H9 (cell line): ENCODE results near the gene TTC9B. TPM values are rescaled to one million over a fixed set of nuclear protein-coding genes. Genes with fewer than 3 reads are reported as not detected.
A peak's percentile ranks its signal among the peaks of the same experiment; 100 is the strongest.

Experiments
- DNase-seq: peaks from one replicate; pipeline ENCODE4 v3.0.0-alpha.2; 2017
- H2AFZ ChIP-seq: one replicate; pipeline ENCODE4 v1.6.1; 2013; ENCODE audit warnings: mild to moderate bottlenecking, low read length, control low read depth, moderate library complexity
- H2AK5ac ChIP-seq: 2 replicates; pipeline ENCODE4 v1.6.1; 2013; ENCODE audit warnings: low read length, control low read depth, mixed read lengths; ENCODE audit not compliant: insufficient read length
- H2BK120ac ChIP-seq: one replicate; pipeline ENCODE4 v1.6.1; 2013; ENCODE audit warnings: low read depth, mild to moderate bottlenecking, low read length, control low read depth, inconsistent platforms; ENCODE audit not compliant: poor library complexity, severe bottlenecking
- H2BK12ac ChIP-seq: 2 replicates; pipeline ENCODE4 v1.6.1; 2013; ENCODE audit warnings: low read length, control low read depth, mixed read lengths, low read depth; ENCODE audit not compliant: insufficient read length
- H2BK15ac ChIP-seq: 2 replicates; pipeline ENCODE4 v1.6.1; 2013; ENCODE audit warnings: low read depth, low read length, control low read depth
- H2BK20ac ChIP-seq: one replicate; pipeline ENCODE4 v1.6.1; 2013; ENCODE audit warnings: low read depth, mild to moderate bottlenecking, low read length, control low read depth, inconsistent platforms; ENCODE audit not compliant: poor library complexity, severe bottlenecking
- H2BK5ac ChIP-seq: 2 replicates; pipeline ENCODE4 v1.6.1; 2013; ENCODE audit warnings: low read length, control low read depth, mixed read lengths; ENCODE audit not compliant: insufficient read length
- H3K14ac ChIP-seq: 2 replicates; pipeline ENCODE4 v1.6.1; 2013; ENCODE audit warnings: low read length, control low read depth; ENCODE audit not compliant: insufficient read depth
- H3K18ac ChIP-seq: 2 replicates; pipeline ENCODE4 v1.6.1; 2013; ENCODE audit warnings: low read depth, mild to moderate bottlenecking, mixed read lengths, low read length, control low read depth; ENCODE audit not compliant: insufficient read length
- H3K23ac ChIP-seq: 2 replicates; pipeline ENCODE4 v1.6.1; 2013; ENCODE audit warnings: low read length, control low read depth, mixed read lengths, low read depth; ENCODE audit not compliant: insufficient read length
- H3K23me2 ChIP-seq: 2 replicates; pipeline ENCODE4 v1.6.1; 2013; ENCODE audit warnings: low read depth, mild to moderate bottlenecking, mixed read lengths, low read length, control low read depth; ENCODE audit not compliant: insufficient read length, poor library complexity, severe bottlenecking
- H3K27ac ChIP-seq: 2 replicates; pipeline ENCODE4 v1.5.1; 2013; ENCODE audit warnings: low read length, control low read depth, mixed read lengths, low read depth; ENCODE audit not compliant: insufficient read length
- H3K27me3 ChIP-seq: 2 replicates; pipeline ENCODE4 v1.6.1; 2013; ENCODE audit warnings: low read length, control low read depth, inconsistent platforms; ENCODE audit not compliant: insufficient read depth
- H3K4ac ChIP-seq: 2 replicates; pipeline ENCODE4 v1.6.1; 2013; ENCODE audit warnings: low read depth, mild to moderate bottlenecking, control low read depth, inconsistent platforms, low read length, moderate library complexity
- H3K4me1 ChIP-seq: 2 replicates; pipeline ENCODE4 v1.6.1; 2013; ENCODE audit warnings: low read length, control low read depth, inconsistent platforms; ENCODE audit not compliant: insufficient read depth
- H3K4me2 ChIP-seq: 2 replicates; pipeline ENCODE4 v1.6.1; 2013; ENCODE audit warnings: low read length, control low read depth, mixed read lengths; ENCODE audit not compliant: insufficient read length, insufficient read depth
- H3K56ac ChIP-seq: 2 replicates; pipeline ENCODE4 v1.6.1; 2013; ENCODE audit warnings: low read depth, mild to moderate bottlenecking, mixed read lengths, low read length, control low read depth; ENCODE audit not compliant: insufficient read length
- H3K79me1 ChIP-seq: 2 replicates; pipeline ENCODE4 v1.6.1; 2013; ENCODE audit warnings: low read depth, mild to moderate bottlenecking, moderate library complexity, low read length, control low read depth, inconsistent platforms; ENCODE audit not compliant: insufficient read depth, poor library complexity, severe bottlenecking
- H3K79me2 ChIP-seq: 2 replicates; pipeline ENCODE4 v1.6.1; 2013; ENCODE audit warnings: low read length, control low read depth, inconsistent platforms; ENCODE audit not compliant: insufficient read depth
- H3K9ac ChIP-seq: 2 replicates; pipeline ENCODE4 v1.6.1; 2013; ENCODE audit warnings: low read length, control low read depth, mixed read lengths; ENCODE audit not compliant: insufficient read length; ENCODE audit errors: extremely low read depth
- H3K9me3 ChIP-seq: one replicate; pipeline ENCODE4 v1.6.1; 2013; ENCODE audit warnings: low read depth, low read length, inconsistent platforms; ENCODE audit not compliant: control insufficient read depth
- H3T11ph ChIP-seq: one replicate; pipeline ENCODE4 v1.6.1; 2013; ENCODE audit warnings: mild to moderate bottlenecking, low read length, control low read depth, inconsistent platforms
- H4K20me1 ChIP-seq: one replicate; pipeline ENCODE4 v1.6.1; 2013; ENCODE audit not compliant: control insufficient read depth, insufficient read length, insufficient read depth
- H4K5ac ChIP-seq: 2 replicates; pipeline ENCODE4 v1.6.1; 2013; ENCODE audit warnings: low read depth, mild to moderate bottlenecking, mixed read lengths, low read length, control low read depth; ENCODE audit not compliant: insufficient read length
- H4K8ac ChIP-seq: replicated peaks from 2 replicates; pipeline ENCODE4 v1.6.1; 2013; ENCODE audit warnings: low read length, control low read depth, mixed read lengths, low read depth; ENCODE audit not compliant: insufficient read length
- H4K91ac ChIP-seq: 2 replicates; pipeline ENCODE4 v1.6.1; 2013; ENCODE audit warnings: low read depth, mild to moderate bottlenecking, moderate library complexity, mixed read lengths, low read length, control low read depth; ENCODE audit not compliant: insufficient read length
- H3K27ac Mint-ChIP-seq, 3 experiments: 2 replicates in 2 of 3; 3 replicates in 1 of 3; pipeline ENCODE4 v1.8.0; 2020 to 2021; ENCODE audit warnings: mixed read lengths in 3 of 3, mild to moderate bottlenecking in 1 of 3, moderate library complexity in 1 of 3
- H3K27me3 Mint-ChIP-seq: 2 replicates; pipeline ENCODE4 v1.8.0; 2021; ENCODE audit warnings: low read depth, mild to moderate bottlenecking, moderate library complexity, mixed read lengths
- H3K36me3 Mint-ChIP-seq, 3 experiments: 2 replicates in 2 of 3; 3 replicates in 1 of 3; pipeline ENCODE4 v1.8.0; 2020 to 2021; ENCODE audit warnings: low read depth in 3 of 3, mixed read lengths in 3 of 3; ENCODE audit not compliant: insufficient read depth in 1 of 3
- H3K4me1 Mint-ChIP-seq, 2 experiments: 2 replicates each; pipeline ENCODE4 v1.8.0; 2020; ENCODE audit warnings: mixed read lengths in 2 of 2
- H3K4me3 Mint-ChIP-seq, 2 experiments: 2 replicates in 1 of 2; 3 replicates in 1 of 2; pipeline ENCODE4 v1.8.0; 2020 to 2021; ENCODE audit warnings: mild to moderate bottlenecking in 2 of 2, mixed read lengths in 2 of 2, moderate library complexity in 1 of 2
- H3K9me3 Mint-ChIP-seq, 2 experiments: 2 replicates in 1 of 2; 3 replicates in 1 of 2; pipeline ENCODE4 v1.8.0; 2020; ENCODE audit warnings: mild to moderate bottlenecking in 2 of 2, mixed read lengths in 2 of 2, moderate library complexity in 1 of 2
- CTCF ChIP-seq: fragments of 200-600 bp; sonication (generic); conservative IDR thresholded peaks from 3 replicates; pipeline ENCODE4 v1.8.0; 2021; ENCODE audit warnings: antibody characterized with exemption, mild to moderate bottlenecking
- WGBS: extraction: QIAGEN DNeasy Blood & Tissue Kit; methylation state at CpG from one replicate; pipeline ENCODE4 v1.1.7; 2013; ENCODE audit warnings: missing lambda C conversion rate, low lambda C conversion rate, mixed read lengths; ENCODE audit not compliant: insufficient read length; ENCODE audit errors: extremely low coverage; 5-methylcytosine and 5-hydroxymethylcytosine counted together
- total RNA-seq: library from RNA; stranded (reverse); gene quantifications from 2 replicates; pipeline ENCODE4 v1.2.1, GENCODE V29; 2021

TTC9B gene
- total RNA-seq, 1 experiment from 2014 or later: 0.15 TPM

GRCh38 chr19:40245506-40246128, 27.4 kb upstream of the TTC9B start:
- no peak overlapping the region for H3K4me2 ChIP-seq
- no peak overlapping the region for H3K27ac ChIP-seq
- no peaks in the 10 kb centered on the region for H3K9me3 Mint-ChIP-seq
- no peak overlapping the region for H2AK5ac ChIP-seq
- no peak overlapping the region for H2BK12ac ChIP-seq
- H3K27me3 Mint-ChIP-seq: no peaks in the 10 kb centered on the region
- H3K23me2 ChIP-seq: no peaks in the 10 kb centered on the region
- H3K56ac ChIP-seq: no peak overlapping the region
- no peak overlapping the region for H2BK20ac ChIP-seq
- no peak overlapping the region for H3K18ac ChIP-seq
- peaks cover 2% of the 10 kb centered on the region for H3K79me1 ChIP-seq
- no peak overlapping the region for H3K23ac ChIP-seq
- TF ChIP-seq CTCF: no peak
- H4K91ac ChIP-seq: no peak overlapping the region
- no peak overlapping the region for H3T11ph ChIP-seq
- no peak overlapping the region for H2BK15ac ChIP-seq
- no peak overlapping the region for H2BK5ac ChIP-seq
- H3K4me3 Mint-ChIP-seq: no peak overlapping the region
- H3K27ac Mint-ChIP-seq: peak overlapping the region in 2 of 3 experiments; percentile 23 to 25; a peak in 1 of 7 replicates
- no peak overlapping the region for H4K8ac ChIP-seq
- no peak overlapping the region for H2BK120ac ChIP-seq
- no peaks in the 10 kb centered on the region for H4K20me1 ChIP-seq
- WGBS: no CpG with 5 or more reads among the region's 9 CpGs
- peaks cover 2 to 31% (median 27%) of the 10 kb centered on the region in 3 experiments for H3K36me3 Mint-ChIP-seq
- H3K9ac ChIP-seq: no peak overlapping the region
- no peak overlapping the region for H2AFZ ChIP-seq
- H3K4me1 Mint-ChIP-seq: peaks cover 4 to 8% of the 10 kb centered on the region in 2 experiments; a peak in 2 of 4 replicates
- no peak overlapping the region for H3K14ac ChIP-seq
- no peak overlapping the region for H3K4ac ChIP-seq
- no peak for DNase-seq
- no peak overlapping the region for H4K5ac ChIP-seq
- H3K4me1 ChIP-seq: no peaks in the 10 kb centered on the region; the same call in 1 of the 2 replicates
- no peaks in the 10 kb centered on the region for H3K27me3 ChIP-seq
- H3K9me3 ChIP-seq: no peaks in the 10 kb centered on the region
- no peaks in the 10 kb centered on the region; the same call in 1 of the 2 replicates for H3K79me2 ChIP-seq
